ENCODE results near the gene LGALS12.

The LGALS12 gene

GRCh38 chr11:63505857-63506528 lies at the start of gene LGALS12:
Gene LGALS12, plus strand, starts transcription at chr11:63506084. Its CDS starts 375 bp downstream, at chr11:63506459.
- no peak within 1 kb of the TSS for H3K4me3 ChIP-seq (ENCODE audit: control insufficient read depth, low read depth, low read length)
- DNase-seq (ENCODE audit: low read depth) = peak; percentile 23
- TF ChIP-seq CTCF (conservative IDR thresholded peaks at IDR 0.05; ENCODE audit: control insufficient read depth, insufficient read depth, low read depth, low read length) = no peak

- no peak overlapping the region for H3K4me3 ChIP-seq (ENCODE audit: control insufficient read depth, low read depth, low read length)
- DNase-seq (ENCODE audit: low read depth) = no peak
- no peak for TF ChIP-seq CTCF (conservative IDR thresholded peaks at IDR 0.05; ENCODE audit: control insufficient read depth, insufficient read depth, low read depth, low read length)
Measured at GRCh38 chr11:63459586-63459985, 46.3 kb upstream of the LGALS12 start.

GRCh38 chr11:63462137-63462536 lies 43.7 kb upstream of the LGALS12 start:
- no peak for TF ChIP-seq CTCF (conservative IDR thresholded peaks at IDR 0.05; ENCODE audit: control insufficient read depth, insufficient read depth, low read depth, low read length)
- no peak for DNase-seq (ENCODE audit: low read depth)
- no peak overlapping the region for H3K4me3 ChIP-seq (ENCODE audit: control insufficient read depth, low read depth, low read length)

GRCh38 chr11:63470311-63470710 lies 35.6 kb upstream of the LGALS12 start:
- no peak for TF ChIP-seq CTCF (conservative IDR thresholded peaks at IDR 0.05; ENCODE audit: control insufficient read depth, insufficient read depth, low read depth, low read length)

GRCh38 chr11:63472372-63472771 lies 33.5 kb upstream of the LGALS12 start:
- H3K4me3 ChIP-seq (ENCODE audit: control insufficient read depth, low read depth, low read length) = no peak overlapping the region
- no peak for DNase-seq (ENCODE audit: low read depth)
- no peak for TF ChIP-seq CTCF (conservative IDR thresholded peaks at IDR 0.05; ENCODE audit: control insufficient read depth, insufficient read depth, low read depth, low read length)

More at GRCh38 chr11:63470311-63470710, 35.6 kb upstream of the LGALS12 start:
- H3K4me3 ChIP-seq (ENCODE audit: control insufficient read depth, low read depth, low read length) = no peak overlapping the region
- DNase-seq (ENCODE audit: low read depth) = no peak

- no peak overlapping the region for H3K4me3 ChIP-seq (ENCODE audit: control insufficient read depth, low read depth, low read length)
- no peak for TF ChIP-seq CTCF (conservative IDR thresholded peaks at IDR 0.05; ENCODE audit: control insufficient read depth, insufficient read depth, low read depth, low read length)
- DNase-seq (ENCODE audit: low read depth) = no peak
Measured at GRCh38 chr11:63476618-63477017, 29.3 kb upstream of the LGALS12 start.

Data from fibroblast of mammary gland (primary cell).